Stimulated activated CD4-positive, alpha-beta T cell treated with anti-CD3 and anti-CD28 coated beads, Interleukin-2, amount 100 ng/mL, for 24 hours (primary cell): Measurements from ENCODE around the gene CNNM4.
A peak's percentile ranks its signal among the peaks of the same experiment; 100 is the strongest.

ENCODE experiments used
- DNase-seq, 2 donors: peaks; one replicate each; pipeline ENCODE4 v3.0.0-alpha.2; 2020

Gene CNNM4

GRCh38 chr2:96759548-96759947 lies 1.2 kb upstream of the CNNM4 start:
- DNase-seq = no peak

- DNase-seq = no peak
These were observed 507 bp downstream of the CNNM4 start for GRCh38 chr2:96760986-96761832.

DNA sequence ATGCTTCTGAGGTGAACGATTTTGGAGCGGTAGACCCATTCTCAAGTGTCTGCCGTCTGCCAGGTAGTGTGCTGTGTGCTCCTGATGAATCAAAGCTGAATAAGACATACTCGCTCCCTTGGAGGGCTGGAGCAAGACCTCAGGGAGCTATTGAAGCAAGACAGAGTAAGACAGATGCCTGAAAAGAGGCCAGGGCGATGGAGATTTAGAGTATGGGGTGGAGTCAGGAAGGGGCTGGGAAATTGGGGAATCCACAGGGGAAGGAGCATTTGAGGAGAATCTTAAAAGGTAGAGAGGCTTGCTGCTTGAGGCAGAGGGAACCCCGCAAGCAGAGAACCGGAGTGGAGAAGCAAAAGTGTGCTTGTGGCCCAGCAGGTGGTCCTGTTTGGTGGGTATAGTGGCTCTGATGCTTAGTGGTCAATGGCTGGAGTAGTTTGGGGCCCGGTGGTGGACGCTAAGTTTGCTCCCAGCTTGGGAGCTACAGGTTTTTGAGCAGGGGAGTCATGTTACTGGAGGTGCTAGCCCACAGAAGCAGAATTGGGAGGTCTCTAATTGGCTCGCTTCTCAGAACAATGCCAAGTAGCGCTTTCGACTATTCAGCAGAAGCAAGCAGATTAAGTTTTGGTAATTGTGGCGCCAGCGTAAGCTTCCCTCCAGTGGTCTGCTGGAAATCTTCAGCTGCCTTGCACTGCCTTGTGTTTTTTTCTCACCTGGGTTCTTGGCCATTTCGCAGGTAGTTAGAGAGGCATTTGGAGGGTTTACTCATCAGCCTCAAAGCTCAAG lies 2.0 kb downstream of the CNNM4 start:
- peak in 1 of 2 donors; percentile 10 for DNase-seq

DNA sequence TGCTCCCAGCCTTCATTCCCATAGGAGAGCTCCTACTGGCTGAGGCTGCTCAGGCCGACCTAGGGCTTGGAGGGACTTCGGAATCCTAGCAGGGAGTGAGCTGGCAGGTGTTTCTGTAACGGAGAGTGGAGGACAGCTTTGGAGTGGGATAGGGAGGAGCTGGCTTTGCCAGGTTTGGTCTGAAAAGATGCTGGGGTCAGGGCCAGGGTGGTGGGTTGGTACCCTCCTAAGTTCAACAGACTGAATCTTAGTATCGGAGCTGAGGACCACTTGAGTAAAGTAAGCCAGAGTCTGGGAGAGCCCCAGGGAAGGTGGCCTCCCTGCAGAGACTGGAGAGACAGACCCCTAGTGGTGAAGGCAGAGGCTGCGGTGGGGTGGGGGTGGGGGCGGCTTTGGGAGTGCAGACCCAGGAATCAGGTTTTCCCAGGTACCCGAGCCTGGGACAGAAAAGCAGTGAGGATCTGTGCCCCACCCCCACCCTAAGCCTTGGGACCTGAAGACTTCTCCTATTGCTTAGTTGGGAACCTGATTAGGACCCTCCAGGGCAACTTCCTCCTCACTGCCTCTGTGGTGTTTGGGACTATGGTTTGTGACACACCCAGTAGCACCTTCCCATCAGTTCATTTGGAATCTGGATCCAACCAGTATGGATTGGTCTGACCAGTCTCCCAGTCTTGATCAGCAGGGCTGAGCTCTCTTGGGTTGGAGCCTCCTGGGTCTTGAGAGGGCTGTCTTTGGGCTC lies 3.0 kb downstream of the CNNM4 start:
- peak in 1 of 2 donors; percentile 14 for DNase-seq

GRCh38 chr2:96764253-96764637 lies 3.5 kb downstream of the CNNM4 start:
- DNase-seq = no peak

DNA sequence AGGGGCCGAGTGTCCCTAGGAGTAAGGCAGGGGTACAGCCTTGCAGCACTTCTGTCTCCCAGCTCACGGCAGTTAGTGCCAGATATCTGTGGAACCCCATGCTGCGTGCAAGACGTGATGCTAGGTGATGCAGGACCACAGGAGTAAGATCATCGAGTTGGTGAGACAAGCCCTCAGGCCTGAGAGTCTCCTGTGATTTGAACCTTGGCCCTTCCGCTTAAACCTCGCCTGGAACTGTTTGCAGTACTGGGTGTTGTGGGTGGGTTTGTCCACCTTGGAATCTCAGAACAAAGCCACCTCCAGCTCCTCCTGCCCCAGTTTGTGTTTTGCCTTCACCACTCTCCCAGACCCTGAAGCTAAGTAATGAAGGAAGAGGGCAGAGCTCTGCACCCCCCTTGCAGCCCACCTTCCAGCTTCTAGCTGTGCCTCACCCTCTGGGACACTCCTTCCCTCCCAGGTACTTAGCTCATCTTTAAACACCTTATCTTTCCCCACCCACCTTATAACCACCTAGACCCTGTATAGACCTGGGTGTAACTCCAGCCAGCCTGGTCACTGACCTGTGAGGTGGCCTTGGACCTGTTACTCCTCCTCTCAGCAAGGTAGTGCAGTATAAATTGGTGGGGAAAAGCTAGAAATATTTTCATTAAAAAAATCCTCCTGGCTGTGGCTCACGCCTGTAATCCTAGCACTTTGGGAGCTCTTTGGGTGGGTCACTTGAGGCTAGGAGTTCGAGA lies 6.6 kb downstream of the CNNM4 start:
- DNase-seq = no peak

DNA sequence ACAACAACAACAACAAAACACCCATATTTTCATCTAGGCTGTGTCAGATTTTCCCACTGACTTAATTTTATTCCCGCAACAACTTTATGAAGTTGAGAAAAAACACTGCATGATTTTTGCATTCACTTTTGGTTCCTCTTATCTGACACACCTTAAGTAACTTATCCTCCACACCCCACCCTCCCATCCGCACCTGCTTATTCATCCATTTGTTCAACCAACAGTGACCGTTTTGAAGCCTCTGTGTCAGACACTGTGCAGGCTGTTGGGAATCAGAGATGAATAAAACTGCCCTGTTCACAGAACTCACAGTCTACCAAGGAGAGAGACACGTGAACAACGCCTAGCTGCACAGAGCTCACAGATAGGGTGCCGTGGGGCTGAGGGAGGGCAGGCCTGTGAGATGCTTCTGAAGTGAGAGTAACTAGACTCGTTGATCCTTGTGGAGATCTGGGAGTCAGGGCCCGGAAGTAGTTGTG lies 7.4 kb downstream of the CNNM4 start:
- no peak for DNase-seq

DNA sequence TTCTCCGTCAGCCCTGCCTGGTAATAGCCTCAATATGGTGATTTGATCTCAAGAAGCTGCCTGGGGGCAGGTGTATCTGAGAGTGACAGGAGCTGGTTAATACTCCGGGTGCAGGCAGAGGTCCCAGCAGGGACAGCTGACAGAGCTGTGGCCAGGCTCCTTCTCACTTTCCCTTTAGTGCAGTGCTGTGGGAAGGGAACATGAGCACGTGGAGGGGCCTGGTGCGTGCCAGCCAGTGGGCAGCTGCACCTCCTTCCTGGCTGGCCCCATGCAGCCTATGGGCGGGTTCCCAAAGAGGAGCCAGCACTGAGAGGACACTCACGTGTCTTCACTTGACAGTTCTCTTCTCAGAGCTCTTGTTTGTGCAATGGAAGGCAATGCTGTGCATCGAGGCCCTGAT lies 9.1 kb downstream of the CNNM4 start:
- DNase-seq = no peak

DNA sequence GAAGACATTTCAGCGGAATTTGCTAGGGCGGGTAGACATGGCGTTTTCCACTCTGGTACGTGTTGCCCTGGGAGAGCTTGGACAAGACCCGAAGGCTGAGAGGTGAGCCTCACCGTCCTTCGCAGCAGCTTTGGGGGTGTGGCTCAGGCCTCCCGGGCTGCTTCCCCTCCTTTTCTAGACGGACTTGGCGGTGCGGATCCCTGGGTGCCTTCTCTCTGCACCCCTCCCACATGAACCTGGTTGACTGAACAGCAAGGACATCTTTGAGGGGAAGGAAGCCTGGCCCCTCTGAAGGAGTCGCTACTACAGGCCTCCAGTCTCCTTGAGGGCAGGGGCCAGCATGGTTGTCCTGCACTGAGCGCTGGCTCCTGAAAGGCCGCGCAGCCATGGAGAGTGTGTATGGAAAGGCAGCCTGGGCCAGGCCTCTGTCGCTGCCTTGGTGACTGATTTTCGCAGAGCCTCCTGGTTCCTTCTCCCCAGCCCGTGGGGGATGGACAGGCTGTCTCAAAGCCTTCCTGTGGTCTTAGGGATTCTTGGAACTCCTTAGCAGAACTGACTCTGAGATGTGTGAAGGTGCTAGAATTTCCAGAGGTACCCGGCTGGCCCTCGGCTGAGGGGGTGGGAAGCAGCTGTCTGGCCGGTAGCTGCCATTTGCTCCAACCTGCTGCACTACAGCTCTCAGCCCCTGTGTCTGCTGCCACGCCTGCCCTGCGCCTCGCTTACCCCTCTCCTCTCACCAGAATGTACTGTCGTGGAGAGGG lies 9.9 kb downstream of the CNNM4 start:
- DNase-seq = no peak

DNA sequence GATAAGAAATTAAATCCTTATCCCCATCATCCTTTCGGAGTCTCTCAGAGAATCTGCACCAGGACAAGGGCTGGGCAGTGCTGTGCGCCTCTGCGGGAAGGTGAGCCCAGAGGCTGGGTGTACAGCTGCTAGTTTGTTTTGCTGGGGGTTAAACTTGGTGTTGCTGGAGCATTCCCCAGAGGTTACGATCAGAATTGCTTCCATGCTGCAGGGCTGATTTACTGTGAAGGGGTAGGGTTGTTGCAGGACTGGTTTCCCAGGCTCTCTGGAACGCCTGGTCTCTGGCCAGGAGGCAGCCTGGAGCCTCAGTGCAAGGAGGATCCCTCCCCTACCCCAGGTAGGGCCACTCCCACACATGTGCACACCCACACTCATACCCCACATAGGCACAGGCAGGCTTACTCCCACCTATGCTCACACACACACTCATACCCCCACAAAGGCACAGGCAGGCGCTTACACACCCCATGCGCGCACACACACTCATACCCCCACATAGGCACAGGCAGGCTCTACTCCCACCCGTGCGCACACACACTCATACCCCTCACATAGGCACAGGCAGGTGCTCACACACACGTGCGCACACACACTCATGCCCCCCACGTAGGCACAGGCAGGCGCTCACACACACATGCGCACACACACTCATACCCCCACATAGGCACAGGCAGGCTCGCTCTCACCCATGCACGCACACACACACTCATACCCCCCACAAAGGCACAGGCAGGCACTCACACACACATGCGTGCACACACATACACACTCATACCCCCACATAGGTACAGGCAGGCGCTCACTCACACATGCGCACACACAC lies 11.3 kb downstream of the CNNM4 start:
- no peak for DNase-seq

- DNase-seq = peak; percentile 33 to 45
These were observed 12.4 kb downstream of the CNNM4 start for GRCh38 chr2:96772903-96773671.

GRCh38 chr2:96773922-96774321 lies 13.2 kb downstream of the CNNM4 start:
- peak; percentile 35 to 36 for DNase-seq

GRCh38 chr2:96775160-96775559 lies 14.5 kb downstream of the CNNM4 start:
- DNase-seq = no peak

DNA sequence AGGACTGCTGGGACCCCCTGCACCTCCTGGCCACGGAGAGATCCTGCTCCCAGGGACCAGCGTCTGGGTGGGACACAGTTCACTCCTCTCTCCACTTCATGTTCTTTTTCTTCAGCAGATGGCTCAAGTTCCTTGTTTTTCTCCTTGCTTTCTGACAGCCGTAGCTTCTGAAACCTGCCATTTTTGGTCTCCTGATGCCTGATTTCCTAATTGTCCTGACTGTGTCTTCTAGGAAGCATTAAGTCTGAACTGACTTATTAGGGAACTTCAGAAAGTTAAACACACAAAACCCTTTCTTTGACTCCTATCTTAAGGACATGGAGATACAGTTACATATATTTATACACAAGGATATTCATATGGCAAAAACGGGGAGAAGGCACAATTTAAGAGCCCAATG lies 22.7 kb downstream of the CNNM4 start:
- no peak for DNase-seq

DNA sequence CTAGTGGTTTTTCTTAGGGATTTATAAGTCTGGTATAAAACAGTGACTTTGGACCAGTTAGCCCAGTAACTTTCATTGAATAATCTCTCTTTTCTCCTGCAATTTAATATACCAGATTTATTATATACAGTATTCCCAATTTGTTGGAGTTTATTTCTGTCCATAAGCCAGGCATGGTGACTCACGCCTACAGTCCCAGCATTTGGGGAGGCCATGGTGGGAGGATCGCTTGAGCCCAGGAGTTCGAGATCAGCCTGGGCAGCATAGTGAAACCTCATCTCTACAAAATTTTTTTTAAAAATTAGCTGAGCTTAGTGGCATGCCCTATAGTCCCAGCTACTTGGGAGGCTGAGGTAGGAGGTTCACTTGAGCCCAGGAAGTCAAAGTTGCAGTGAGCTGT lies 26.7 kb downstream of the CNNM4 start:
- no peak for DNase-seq

DNA sequence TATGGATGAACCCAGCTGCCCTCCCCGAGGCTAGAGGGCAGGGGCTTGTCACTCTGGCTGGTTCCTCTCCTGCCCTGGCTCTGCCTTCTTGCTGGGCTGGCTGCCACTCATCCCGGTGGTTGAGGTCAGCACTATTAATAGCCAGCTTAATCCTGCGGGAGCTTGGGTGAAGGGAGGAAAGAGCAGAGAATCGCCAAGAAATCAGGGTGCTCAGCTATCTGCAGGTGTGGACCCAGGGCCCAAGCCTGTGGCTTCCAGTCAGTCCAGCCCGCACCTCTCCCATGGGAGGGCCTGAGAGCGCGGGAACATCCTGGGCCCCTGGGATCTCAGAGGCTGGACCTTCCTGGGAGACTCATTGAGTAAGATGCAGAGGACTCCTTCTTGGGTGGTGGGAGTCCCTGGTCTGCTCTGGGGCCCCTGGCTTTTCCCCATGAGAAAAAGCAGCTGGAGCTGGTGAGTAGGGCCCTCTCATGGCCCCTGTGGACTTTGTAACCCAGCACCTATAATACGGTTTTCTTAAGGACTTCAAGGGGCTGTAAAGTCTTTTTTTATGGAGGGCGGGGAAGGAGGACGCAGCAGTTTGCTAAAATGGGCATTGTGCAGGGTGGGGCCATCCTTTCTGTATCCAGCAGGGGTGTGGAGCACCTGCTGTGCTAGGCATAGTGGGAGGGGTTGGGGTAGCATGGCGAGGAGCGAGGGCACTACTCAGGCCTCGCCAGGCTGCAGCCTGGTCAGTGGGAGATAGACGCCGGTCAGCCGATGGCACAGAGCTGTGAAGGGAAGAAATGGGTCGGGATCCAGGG lies 27.9 kb downstream of the CNNM4 start:
- no peak for DNase-seq

- DNase-seq = no peak
These were observed 28.5 kb downstream of the CNNM4 start for GRCh38 chr2:96789245-96789617.

- DNase-seq = no peak
These were observed 32.4 kb downstream of the CNNM4 start for GRCh38 chr2:96792772-96793749.
